ENCODE data around the gene SYNJ2BP.

The SYNJ2BP gene

GRCh38 chr14:70397746-70398145 is 19.1 kb downstream of the SYNJ2BP start:
- ATAC-seq, result no peak
- TF ChIP-seq ZFP30 (CRISPR knock-in tag; IDR thresholded peaks at IDR 0.05) (no peak), TSHZ2 (CRISPR knock-in tag; IDR thresholded peaks at IDR 0.05) (no peak), ISL1 (CRISPR knock-in tag; IDR thresholded peaks at IDR 0.05) (no peak), ZNF565 (CRISPR knock-in tag; conservative IDR thresholded peaks at IDR 0.05; ENCODE audit: low read depth) (no peak), GLIS3 (CRISPR knock-in tag; IDR thresholded peaks at IDR 0.05) (no peak), ZFP3 (CRISPR knock-in tag; IDR thresholded peaks at IDR 0.05) (no peak), SNAI2 (CRISPR knock-in tag; IDR thresholded peaks at IDR 0.05) (no peak), ZNF8 (CRISPR knock-in tag; IDR thresholded peaks at IDR 0.05) (no peak), CSDC2 (CRISPR knock-in tag; IDR thresholded peaks at IDR 0.05) (no peak), ESRRG (CRISPR knock-in tag; IDR thresholded peaks at IDR 0.05) (no peak), TOX (CRISPR knock-in tag; IDR thresholded peaks at IDR 0.05; ENCODE audit: borderline replicate concordance) (no peak), BACH2 (CRISPR knock-in tag; IDR thresholded peaks at IDR 0.05; ENCODE audit: borderline replicate concordance) (no peak), POU6F1 (CRISPR knock-in tag; IDR thresholded peaks at IDR 0.05; ENCODE audit: borderline replicate concordance, low read depth) (no peak), ZNF70 (CRISPR knock-in tag; IDR thresholded peaks at IDR 0.05) (no peak), CSRNP3 (CRISPR knock-in tag; IDR thresholded peaks at IDR 0.05) (no peak)

GRCh38 chr14:70394674-70395306 is 22.1 kb downstream of the SYNJ2BP start:
- TF ChIP-seq ZFP30 (CRISPR knock-in tag; IDR thresholded peaks at IDR 0.05), result no peak
- ATAC-seq, result no peak

GRCh38 chr14:70392676-70393075 is 24.2 kb downstream of the SYNJ2BP start:
- ATAC-seq, result no peak

More at GRCh38 chr14:70392676-70393075, 24.2 kb downstream of the SYNJ2BP start:
- TF ChIP-seq PPARA (CRISPR knock-in tag; IDR thresholded peaks at IDR 0.05; ENCODE audit: borderline replicate concordance), result no peak
- TF ChIP-seq ZFP30 (CRISPR knock-in tag; IDR thresholded peaks at IDR 0.05), result no peak
- TF ChIP-seq CSDC2 (CRISPR knock-in tag; IDR thresholded peaks at IDR 0.05), result no peak
- TF ChIP-seq OSR1 (CRISPR knock-in tag; IDR thresholded peaks at IDR 0.05), result no peak
- TF ChIP-seq TOX (CRISPR knock-in tag; IDR thresholded peaks at IDR 0.05; ENCODE audit: borderline replicate concordance), result no peak
- TF ChIP-seq SNAI2 (CRISPR knock-in tag; IDR thresholded peaks at IDR 0.05), result no peak
- TF ChIP-seq BACH2 (CRISPR knock-in tag; IDR thresholded peaks at IDR 0.05; ENCODE audit: borderline replicate concordance), result no peak
- TF ChIP-seq PATZ1 (CRISPR knock-in tag; IDR thresholded peaks at IDR 0.05; ENCODE audit: borderline replicate concordance), result no peak
- no peak for TF ChIP-seq GLIS3 (CRISPR knock-in tag; IDR thresholded peaks at IDR 0.05)
- no peak for TF ChIP-seq ZNF565 (CRISPR knock-in tag; conservative IDR thresholded peaks at IDR 0.05; ENCODE audit: low read depth)
- TF ChIP-seq ESRRG (CRISPR knock-in tag; IDR thresholded peaks at IDR 0.05), result no peak

All from SK-N-SH treated with all-trans-retinoic acid at 6 μM for 48 hours (cell line).